Kidney (tissue), 14 donors: ENCODE results near the gene CAMTA1. TPM values are rescaled to one million over a fixed set of nuclear protein-coding genes. Genes with fewer than 3 reads are reported as not detected.

Experiments
- DNase-seq, 5 donors: peaks; one replicate each; pipeline ENCODE4 v3.0.0-alpha.2; 2013 to 2020
- FAIRE-seq: peaks from 2 replicates; lab custom pipeline; 2012; peaks lifted over from hg19 to GRCh38; lab: Jason Lieb, UNC
- H3K27ac ChIP-seq, 2 donors: one replicate each; pipeline ENCODE4 v1.7.0; 2013; ENCODE audit warnings: low read depth in 2 of 2, low read length in 2 of 2, inconsistent platforms in 1 of 2
- H3K27me3 ChIP-seq: one replicate; pipeline ENCODE4 v1.7.1; 2013; ENCODE audit warnings: low read length, inconsistent platforms; ENCODE audit not compliant: control insufficient read depth, insufficient read depth
- H3K36me3 ChIP-seq, 3 donors: one replicate each; pipeline versions ENCODE4 v1.7.0 to v1.7.1; 2013; ENCODE audit warnings: low read length in 3 of 3, control low read depth in 1 of 3, inconsistent platforms in 1 of 3; ENCODE audit not compliant: insufficient read depth in 3 of 3, control insufficient read depth in 2 of 3
- H3K4me1 ChIP-seq, 3 donors: one replicate each; pipeline versions ENCODE4 v1.7.0 to v1.7.1; 2013; ENCODE audit warnings: low read length in 3 of 3, inconsistent platforms in 1 of 3, low read depth in 1 of 3; ENCODE audit not compliant: control insufficient read depth in 2 of 3, insufficient read depth in 2 of 3
- H3K4me3 ChIP-seq, 3 donors: one replicate each; pipeline versions ENCODE4 v1.7.0 to v1.8.1; 2013; ENCODE audit warnings: low read length in 3 of 3, control low read depth in 1 of 3, inconsistent platforms in 1 of 3
- H3K9ac ChIP-seq, 3 donors: one replicate each; pipeline versions ENCODE4 v1.7.0 to v1.7.1; 2013; ENCODE audit warnings: low read length in 3 of 3, control low read depth in 1 of 3, inconsistent platforms in 1 of 3
- H3K9me3 ChIP-seq, 3 donors: one replicate each; pipeline versions ENCODE4 v1.7.0 to v1.7.1; 2013; ENCODE audit warnings: low read length in 3 of 3, control low read depth in 1 of 3, inconsistent platforms in 1 of 3; ENCODE audit not compliant: control insufficient read depth in 2 of 3, insufficient read depth in 1 of 3
- intact Hi-C: fragments of 100-400 bp; cut with DNase I; formaldehyde crosslinking; loops from one replicate; pipeline ENCODE4 v1.11.1; 2022
- polyA plus RNA-seq: library from polyadenylated mRNA; stranded (reverse); fragments of 350-450 nt; fragmentation: Illumina TruSeq; extraction: RNeasy Lipid Tissue Mini Kit (QIAGEN cat#74804); gene quantifications from one replicate; pipeline ENCODE4 v1.2.3, GENCODE V29; 2014; ENCODE audit warnings: low read depth, low replicate concordance; ENCODE audit not compliant: insufficient read depth
- total RNA-seq: library from RNA; stranded (reverse); fragmentation: NEBNext Ultra II Directional; extraction: Animal tissue kit (Norgen Biotek cat#: 25700); gene quantifications from one replicate; pipeline ENCODE4 v1.2.1, GENCODE V29; 2021
- TF ChIP-seq, protein P1 (sequence below): IDR thresholded peaks from 3 replicates; pipeline ENCODE4 v1.5.1; 2012; ENCODE audit warnings: mild to moderate bottlenecking, moderate library complexity, borderline replicate concordance; ENCODE audit not compliant: insufficient read depth; ENCODE audit errors: extremely low read depth
- donor health status: control.
- donor health status: control.
- donor health status: control.
- donor health status: control.
- donor health status: control.
- donor health status: DM: yes; HTN: yes; CAD: no.
- donor health status: Normal renal cell carcinoma (clear cell type).

Gene CAMTA1
- total and polyA plus RNA-seq, 2 donors from 2014 or later: 79.0 to 170 TPM

- no peak overlapping the region for H3K9ac ChIP-seq
- no peaks in the 10 kb centered on the region for H3K9me3 ChIP-seq
- DNase-seq (no peak), FAIRE-seq (no peak)
- H3K27ac ChIP-seq: no peak overlapping the region
- no peaks in the 10 kb centered on the region for H3K4me1 ChIP-seq
- intact Hi-C loops: loop anchor here (10.0 kb wide), 1 partner anchor 266 kb away; no protein-coding TSS in a partner anchor
- H3K27me3 ChIP-seq: no peaks in the 10 kb centered on the region
- TF ChIP-seq, protein P1, sequence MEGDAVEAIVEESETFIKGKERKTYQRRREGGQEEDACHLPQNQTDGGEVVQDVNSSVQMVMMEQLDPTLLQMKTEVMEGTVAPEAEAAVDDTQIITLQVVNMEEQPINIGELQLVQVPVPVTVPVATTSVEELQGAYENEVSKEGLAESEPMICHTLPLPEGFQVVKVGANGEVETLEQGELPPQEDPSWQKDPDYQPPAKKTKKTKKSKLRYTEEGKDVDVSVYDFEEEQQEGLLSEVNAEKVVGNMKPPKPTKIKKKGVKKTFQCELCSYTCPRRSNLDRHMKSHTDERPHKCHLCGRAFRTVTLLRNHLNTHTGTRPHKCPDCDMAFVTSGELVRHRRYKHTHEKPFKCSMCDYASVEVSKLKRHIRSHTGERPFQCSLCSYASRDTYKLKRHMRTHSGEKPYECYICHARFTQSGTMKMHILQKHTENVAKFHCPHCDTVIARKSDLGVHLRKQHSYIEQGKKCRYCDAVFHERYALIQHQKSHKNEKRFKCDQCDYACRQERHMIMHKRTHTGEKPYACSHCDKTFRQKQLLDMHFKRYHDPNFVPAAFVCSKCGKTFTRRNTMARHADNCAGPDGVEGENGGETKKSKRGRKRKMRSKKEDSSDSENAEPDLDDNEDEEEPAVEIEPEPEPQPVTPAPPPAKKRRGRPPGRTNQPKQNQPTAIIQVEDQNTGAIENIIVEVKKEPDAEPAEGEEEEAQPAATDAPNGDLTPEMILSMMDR: no peak
- no peaks in the 10 kb centered on the region for H3K36me3 ChIP-seq
- no peak overlapping the region for H3K4me3 ChIP-seq
Observed at GRCh38 chr1:7060745-7061144, 275.5 kb downstream of the CAMTA1 start.

GRCh38 chr1:7062346-7063061 lies 277.2 kb downstream of the CAMTA1 start:
- no peaks in the 10 kb centered on the region for H3K27me3 ChIP-seq
- H3K4me3 ChIP-seq: no peak overlapping the region
- TF ChIP-seq, protein P1: no peak
- intact Hi-C loops: loop anchor here (10.0 kb wide), 1 partner anchor 268 kb away; no protein-coding TSS in a partner anchor
- no peak for FAIRE-seq
- no peaks in the 10 kb centered on the region for H3K4me1 ChIP-seq
- H3K9me3 ChIP-seq: no peaks in the 10 kb centered on the region
- DNase-seq: no peak
- no peak overlapping the region for H3K27ac ChIP-seq
- H3K36me3 ChIP-seq: no peaks in the 10 kb centered on the region
- no peak overlapping the region for H3K9ac ChIP-seq

DNA sequence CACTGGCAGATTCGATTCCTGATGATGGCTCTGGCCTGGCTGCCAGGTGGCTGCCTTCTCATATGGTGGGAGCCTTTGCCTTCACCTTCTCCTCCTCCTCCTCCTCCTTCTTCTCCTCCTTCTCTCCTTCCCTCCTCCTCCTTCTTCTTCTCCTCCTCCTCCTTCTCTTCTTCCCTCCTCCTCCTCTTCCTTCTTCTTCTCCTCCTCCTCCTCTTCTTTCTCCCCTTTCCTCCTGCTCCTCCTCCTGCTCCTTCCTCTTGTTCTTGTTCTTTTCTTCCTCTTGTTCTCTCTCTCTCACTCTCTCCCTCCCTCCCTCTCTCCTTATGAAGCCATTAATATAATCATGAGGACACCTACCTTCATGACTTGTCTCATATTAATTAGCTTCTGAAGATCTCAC lies 278.7 kb downstream of the CAMTA1 start:
- intact Hi-C loops: loop anchor here (10.0 kb wide), 1 partner anchor 269 kb away; no protein-coding TSS in a partner anchor
- H3K9me3 ChIP-seq: no peaks in the 10 kb centered on the region
- no peaks in the 10 kb centered on the region for H3K27me3 ChIP-seq
- DNase-seq (no peak), FAIRE-seq (no peak)
- no peaks in the 10 kb centered on the region for H3K4me1 ChIP-seq
- TF ChIP-seq, protein P1: no peak
- H3K4me3 ChIP-seq: no peak overlapping the region
- no peak overlapping the region for H3K9ac ChIP-seq
- H3K36me3 ChIP-seq: no peaks in the 10 kb centered on the region
- no peak overlapping the region for H3K27ac ChIP-seq
